ENCODE results near the gene SLX4IP. TPM values are rescaled to one million over a fixed set of nuclear protein-coding genes. Genes with fewer than 3 reads are reported as not detected.

Gene SLX4IP
- total RNA-seq, 1 donor from 2014 or later: 2.6 TPM

DNA sequence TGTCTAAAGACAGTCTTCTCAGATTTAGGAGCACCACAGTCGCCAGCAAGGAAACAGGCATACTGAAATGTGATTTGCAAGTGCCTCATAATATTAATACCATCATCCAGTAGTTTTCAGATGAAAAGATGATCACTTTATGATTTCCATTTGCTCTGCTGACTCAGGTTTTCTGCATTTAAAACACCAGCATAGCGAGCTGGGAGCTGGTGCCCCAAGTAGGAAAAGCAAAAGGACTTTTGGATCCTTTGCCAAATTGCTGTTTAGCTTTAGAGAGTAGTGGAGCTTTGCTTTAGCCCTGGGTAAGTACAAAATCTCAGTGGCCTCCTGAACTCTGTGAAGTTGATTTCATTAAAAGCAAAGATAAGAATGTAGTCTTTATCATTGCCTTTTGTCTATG, 160.2 kb downstream of the SLX4IP start:
- DNase-seq (ENCODE audit: low read depth): no peak
- H3K4me3 ChIP-seq (ENCODE audit: low read depth, low read length): no peak overlapping the region
- no peak for TF ChIP-seq CTCF (conservative IDR thresholded peaks at IDR 0.05; ENCODE audit: low read depth, low read length)

DNA sequence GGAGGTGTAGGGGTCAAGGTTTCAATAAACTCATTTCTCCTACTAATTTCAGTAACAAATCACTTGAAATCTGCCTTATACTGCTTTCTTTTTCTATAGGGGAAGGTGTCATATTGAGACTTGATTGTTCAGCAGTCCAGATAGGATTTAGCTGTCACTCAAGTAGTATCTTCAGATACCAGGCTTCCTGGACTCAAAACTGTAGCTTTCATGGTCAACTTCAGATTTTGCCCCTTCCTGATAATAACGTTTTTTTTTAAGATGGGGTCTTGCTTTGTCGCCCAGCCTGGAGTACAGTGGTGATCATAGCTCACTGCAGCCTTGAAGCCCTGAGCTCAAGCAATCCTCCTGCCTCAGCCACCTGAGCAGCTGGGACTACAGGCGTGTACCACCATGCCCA, 160.9 kb downstream of the SLX4IP start:
- DNase-seq (ENCODE audit: low read depth): no peak
- no peak for TF ChIP-seq CTCF (conservative IDR thresholded peaks at IDR 0.05; ENCODE audit: low read depth, low read length)
- H3K4me3 ChIP-seq (ENCODE audit: low read depth, low read length): no peak overlapping the region

- no peak for DNase-seq (ENCODE audit: low read depth)
- TF ChIP-seq CTCF (conservative IDR thresholded peaks at IDR 0.05; ENCODE audit: low read depth, low read length): no peak
- H3K4me3 ChIP-seq (ENCODE audit: low read depth, low read length): no peak overlapping the region
These were observed 161.6 kb downstream of the SLX4IP start for GRCh38 chr20:10596710-10597121.

DNA sequence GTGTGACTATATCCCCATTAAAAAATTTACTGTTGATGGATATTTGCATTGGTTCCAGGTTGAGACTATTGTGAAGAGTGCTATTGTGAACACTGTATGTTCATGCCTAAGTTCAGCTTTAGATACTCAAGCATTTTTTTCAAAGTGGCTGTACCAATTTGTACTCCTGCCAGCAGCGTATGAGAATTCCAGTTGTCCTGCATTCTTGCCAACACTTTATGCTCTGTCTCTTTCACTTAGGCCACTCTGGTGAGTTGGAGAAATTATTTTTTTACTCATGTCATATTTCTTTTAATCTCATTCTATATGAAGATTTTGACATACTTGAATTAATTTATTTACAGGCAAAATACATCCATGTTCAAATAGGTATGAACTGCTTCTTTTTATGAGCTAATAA, 162.5 kb downstream of the SLX4IP start:
- no peak overlapping the region for H3K4me3 ChIP-seq (ENCODE audit: low read depth, low read length)
- DNase-seq (ENCODE audit: low read depth): no peak
- TF ChIP-seq CTCF (conservative IDR thresholded peaks at IDR 0.05; ENCODE audit: low read depth, low read length): no peak

DNA sequence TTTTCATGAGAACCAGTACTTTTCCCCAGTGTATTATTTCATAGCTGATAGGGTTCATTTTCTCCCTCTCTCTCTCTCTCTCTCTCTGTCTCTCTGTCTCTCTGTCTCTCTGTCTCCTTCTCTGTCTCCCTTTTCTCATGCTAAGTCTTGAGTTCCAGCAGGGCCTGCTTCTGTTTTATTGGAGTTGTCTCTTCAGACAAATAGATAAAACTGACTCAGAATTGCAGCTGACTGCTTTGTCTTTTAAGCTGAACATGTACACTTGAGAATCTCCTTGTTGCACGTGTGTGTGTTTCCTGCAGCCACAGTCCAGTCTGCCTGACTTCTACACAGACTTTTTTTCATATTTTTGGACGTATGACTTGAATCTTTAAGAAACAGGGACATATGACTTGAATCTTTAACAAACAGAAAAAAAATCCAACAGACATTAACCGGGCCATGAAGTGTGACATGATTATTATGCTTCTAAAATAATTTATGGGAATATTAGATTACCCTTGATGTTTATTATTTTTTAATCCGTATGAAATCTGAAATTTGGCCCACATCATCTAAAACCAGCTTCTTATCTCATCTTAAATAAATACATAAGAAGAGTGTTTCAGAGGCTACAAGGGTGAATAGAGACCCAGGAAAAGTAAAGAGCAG, 167.2 kb downstream of the SLX4IP start:
- no peak for DNase-seq (ENCODE audit: low read depth)
- H3K4me3 ChIP-seq (ENCODE audit: low read depth, low read length): no peak overlapping the region
- no peak for TF ChIP-seq CTCF (conservative IDR thresholded peaks at IDR 0.05; ENCODE audit: low read depth, low read length)

- TF ChIP-seq CTCF (conservative IDR thresholded peaks at IDR 0.05; ENCODE audit: low read depth, low read length): no peak
- DNase-seq (ENCODE audit: low read depth): no peak
These were observed 168.3 kb downstream of the SLX4IP start for GRCh38 chr20:10603378-10603777.

More at GRCh38 chr20:10603378-10603777, 168.3 kb downstream of the SLX4IP start:
- no peak overlapping the region for H3K4me3 ChIP-seq (ENCODE audit: low read depth, low read length)
